HepG2 (cell line): Measurements from ENCODE around the gene TAGLN. TPM values are rescaled to one million over a fixed set of nuclear protein-coding genes. Genes with fewer than 3 reads are reported as not detected.

Experiments used
- ARNTL ChIP-seq: sonication (generic); formaldehyde crosslinking; IDR thresholded peaks from 2 replicates; pipeline ENCODE4 v1.4.0; 2020; ENCODE audit warnings: mild to moderate bottlenecking, missing genetic modification reagents
- CCDC6 ChIP-seq: sonication (generic); formaldehyde crosslinking; IDR thresholded peaks from 2 replicates; pipeline ENCODE4 v1.8.1; 2022; ENCODE audit warnings: mild to moderate bottlenecking, missing genetic modification reagents, moderate library complexity
- ETV5 ChIP-seq: IDR thresholded peaks from 2 replicates; pipeline ENCODE4 v1.6.1; 2018; ENCODE audit warnings: missing biosample characterization, missing genetic modification reagents, inconsistent platforms, borderline replicate concordance
- FOXO1 ChIP-seq: sonication (generic); formaldehyde crosslinking; IDR thresholded peaks from 2 replicates; pipeline ENCODE4 v1.4.0; 2020; ENCODE audit warnings: missing genetic modification reagents
- JUN ChIP-seq: sonication (generic); formaldehyde crosslinking; IDR thresholded peaks from 2 replicates; pipeline ENCODE4 v1.4.0; 2020; ENCODE audit warnings: mild to moderate bottlenecking, missing genetic modification reagents
- MBD4 ChIP-seq: IDR thresholded peaks from 2 replicates; pipeline ENCODE4 v1.6.1; 2012; ENCODE audit warnings: low read length, inconsistent platforms, borderline replicate concordance
- TARDBP ChIP-seq: sonication (generic); formaldehyde crosslinking; IDR thresholded peaks from 2 replicates; pipeline ENCODE4 v1.8.0; 2022; ENCODE audit warnings: mild to moderate bottlenecking, missing genetic modification reagents
- ZFP90 ChIP-seq: sonication (generic); formaldehyde crosslinking; IDR thresholded peaks from 2 replicates; pipeline ENCODE4 v1.8.0; 2022; ENCODE audit warnings: missing genetic modification reagents, mild to moderate bottlenecking, inconsistent platforms, borderline replicate concordance
- ZIK1 ChIP-seq: sonication (generic); formaldehyde crosslinking; IDR thresholded peaks from 2 replicates; pipeline ENCODE4 v1.5.0; 2020; ENCODE audit warnings: mild to moderate bottlenecking, low read depth, missing genetic modification reagents, borderline replicate concordance
- ZMYM2 ChIP-seq: sonication (generic); formaldehyde crosslinking; IDR thresholded peaks from 2 replicates; pipeline ENCODE4 v1.8.0; 2022; ENCODE audit warnings: mild to moderate bottlenecking, missing genetic modification reagents
- ZNF30 ChIP-seq: sonication (generic); formaldehyde crosslinking; IDR thresholded peaks from 2 replicates; pipeline ENCODE4 v1.5.0; 2020; ENCODE audit warnings: mild to moderate bottlenecking, missing genetic modification reagents
- ZNF460 ChIP-seq: sonication (generic); formaldehyde crosslinking; IDR thresholded peaks from 2 replicates; pipeline ENCODE4 v1.5.1; 2020; ENCODE audit warnings: missing genetic modification reagents, mild to moderate bottlenecking, borderline replicate concordance
- ZNF484 ChIP-seq: sonication (generic); formaldehyde crosslinking; IDR thresholded peaks from 2 replicates; pipeline ENCODE4 v1.5.1; 2020; ENCODE audit warnings: mild to moderate bottlenecking, low read depth, missing genetic modification reagents, borderline replicate concordance
- ZNF570 ChIP-seq: sonication (generic); formaldehyde crosslinking; IDR thresholded peaks from 2 replicates; pipeline ENCODE4 v1.4.0; 2020; ENCODE audit warnings: mild to moderate bottlenecking, missing genetic modification reagents, borderline replicate concordance
- polyA plus RNA-seq, 8 experiments: library from polyadenylated mRNA; depleted of rRNA in 3 of 8; stranded (reverse) in 7 of 8; unstranded in 1 of 8; fragments of >200 nt; fragmentation: Illumina TruSeq in 4 of 8; extraction: Trizol in 4 of 8; gene quantifications; 2 replicates each; pipeline versions ENCODE4 v1.2.1 to v1.2.3, GENCODE V29; 2011 to 2016; ENCODE audit warnings: low read depth in 4 of 8, missing spikeins in 1 of 8, mixed read lengths in 1 of 8; ENCODE audit not compliant: insufficient read depth in 1 of 8
- total RNA-seq, 5 experiments: library from RNA; depleted of rRNA; stranded (reverse); fragments of >200 nt; fragmentation: Illumina TruSeq; extraction: Trizol; gene quantifications; 2 replicates each; pipeline ENCODE4 v1.2.3, GENCODE V29; 2016; ENCODE audit warnings: low read depth in 1 of 5
- TF ChIP-seq, protein P1 (sequence below): sonication (generic); formaldehyde crosslinking; IDR thresholded peaks from 2 replicates; pipeline ENCODE4 v1.4.0; 2020; ENCODE audit warnings: missing genetic modification reagents, borderline replicate concordance
- TF ChIP-seq, protein P2 (sequence below), 2 experiments: sonication (generic) in 1 of 2; formaldehyde crosslinking in 1 of 2; IDR thresholded peaks; 2 replicates each; pipeline versions ENCODE4 v1.4.0 to v1.6.1; 2018 to 2020; ENCODE audit warnings: missing genetic modification reagents in 2 of 2, borderline replicate concordance in 1 of 2, low read depth in 1 of 2, mild to moderate bottlenecking in 1 of 2, missing biosample characterization in 1 of 2
- TF ChIP-seq, protein P3 (sequence below): sonication (generic); formaldehyde crosslinking; IDR thresholded peaks from 2 replicates; pipeline ENCODE4 v1.4.0; 2020; ENCODE audit warnings: missing genetic modification reagents, borderline replicate concordance
- TF ChIP-seq, protein P4 (sequence below): sonication (generic); formaldehyde crosslinking; IDR thresholded peaks from 2 replicates; pipeline ENCODE4 v1.5.1; 2020; ENCODE audit warnings: mild to moderate bottlenecking, missing genetic modification reagents, borderline replicate concordance
- TF ChIP-seq, protein P5 (sequence below): sonication (generic); formaldehyde crosslinking; IDR thresholded peaks from 2 replicates; pipeline ENCODE4 v1.4.0; 2020; ENCODE audit warnings: missing genetic modification reagents
- TF ChIP-seq, protein P6 (sequence below): sonication (generic); formaldehyde crosslinking; IDR thresholded peaks from 2 replicates; pipeline ENCODE4 v1.5.0; 2020; ENCODE audit warnings: mild to moderate bottlenecking, missing genetic modification reagents, moderate library complexity

Gene TAGLN
- total and polyA plus RNA-seq, 2 of the 13 experiments (the other 11 are each of a cell fraction or from before 2014, with no cell fraction given), result 12.6 to 75.4 TPM

DNA sequence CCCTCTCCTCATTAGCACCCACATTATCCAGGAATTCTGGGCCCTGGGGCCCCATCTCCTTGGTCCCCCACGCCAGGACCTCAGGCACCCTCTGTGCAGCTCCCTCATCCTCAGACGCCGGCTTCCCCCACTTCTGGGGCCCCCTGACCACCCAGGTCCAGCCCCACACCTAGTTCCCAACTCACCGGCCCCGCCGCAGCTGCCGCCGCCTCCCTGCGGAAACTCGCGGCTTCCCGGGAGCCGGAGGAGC is 32.6 kb downstream of the TAGLN start, which contains the start of gene PCSK7 (continued):
- TF ChIP-seq, protein P1, sequence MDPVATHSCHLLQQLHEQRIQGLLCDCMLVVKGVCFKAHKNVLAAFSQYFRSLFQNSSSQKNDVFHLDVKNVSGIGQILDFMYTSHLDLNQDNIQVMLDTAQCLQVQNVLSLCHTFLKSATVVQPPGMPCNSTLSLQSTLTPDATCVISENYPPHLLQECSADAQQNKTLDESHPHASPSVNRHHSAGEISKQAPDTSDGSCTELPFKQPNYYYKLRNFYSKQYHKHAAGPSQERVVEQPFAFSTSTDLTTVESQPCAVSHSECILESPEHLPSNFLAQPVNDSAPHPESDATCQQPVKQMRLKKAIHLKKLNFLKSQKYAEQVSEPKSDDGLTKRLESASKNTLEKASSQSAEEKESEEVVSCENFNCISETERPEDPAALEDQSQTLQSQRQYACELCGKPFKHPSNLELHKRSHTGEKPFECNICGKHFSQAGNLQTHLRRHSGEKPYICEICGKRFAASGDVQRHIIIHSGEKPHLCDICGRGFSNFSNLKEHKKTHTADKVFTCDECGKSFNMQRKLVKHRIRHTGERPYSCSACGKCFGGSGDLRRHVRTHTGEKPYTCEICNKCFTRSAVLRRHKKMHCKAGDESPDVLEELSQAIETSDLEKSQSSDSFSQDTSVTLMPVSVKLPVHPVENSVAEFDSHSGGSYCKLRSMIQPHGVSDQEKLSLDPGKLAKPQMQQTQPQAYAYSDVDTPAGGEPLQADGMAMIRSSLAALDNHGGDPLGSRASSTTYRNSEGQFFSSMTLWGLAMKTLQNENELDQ, result no peak
- TF ChIP-seq, protein P2, sequence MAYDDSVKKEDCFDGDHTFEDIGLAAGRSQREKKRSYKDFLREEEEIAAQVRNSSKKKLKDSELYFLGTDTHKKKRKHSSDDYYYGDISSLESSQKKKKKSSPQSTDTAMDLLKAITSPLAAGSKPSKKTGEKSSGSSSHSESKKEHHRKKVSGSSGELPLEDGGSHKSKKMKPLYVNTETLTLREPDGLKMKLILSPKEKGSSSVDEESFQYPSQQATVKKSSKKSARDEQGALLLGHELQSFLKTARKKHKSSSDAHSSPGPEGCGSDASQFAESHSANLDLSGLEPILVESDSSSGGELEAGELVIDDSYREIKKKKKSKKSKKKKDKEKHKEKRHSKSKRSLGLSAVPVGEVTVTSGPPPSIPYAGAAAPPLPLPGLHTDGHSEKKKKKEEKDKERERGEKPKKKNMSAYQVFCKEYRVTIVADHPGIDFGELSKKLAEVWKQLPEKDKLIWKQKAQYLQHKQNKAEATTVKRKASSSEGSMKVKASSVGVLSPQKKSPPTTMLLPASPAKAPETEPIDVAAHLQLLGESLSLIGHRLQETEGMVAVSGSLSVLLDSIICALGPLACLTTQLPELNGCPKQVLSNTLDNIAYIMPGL (CRISPR knock-in tag; IDR thresholded peaks at IDR 0.05; ENCODE audit: borderline replicate concordance in 1 of 2, low read depth in 1 of 2), result peak in 1 of 2 experiments; percentile 47; a peak in 1 of 4 replicates
- no peak for TF ChIP-seq ARNTL (CRISPR knock-in tag)
- TF ChIP-seq ZFP90, result no peak
- TF ChIP-seq, protein P3, sequence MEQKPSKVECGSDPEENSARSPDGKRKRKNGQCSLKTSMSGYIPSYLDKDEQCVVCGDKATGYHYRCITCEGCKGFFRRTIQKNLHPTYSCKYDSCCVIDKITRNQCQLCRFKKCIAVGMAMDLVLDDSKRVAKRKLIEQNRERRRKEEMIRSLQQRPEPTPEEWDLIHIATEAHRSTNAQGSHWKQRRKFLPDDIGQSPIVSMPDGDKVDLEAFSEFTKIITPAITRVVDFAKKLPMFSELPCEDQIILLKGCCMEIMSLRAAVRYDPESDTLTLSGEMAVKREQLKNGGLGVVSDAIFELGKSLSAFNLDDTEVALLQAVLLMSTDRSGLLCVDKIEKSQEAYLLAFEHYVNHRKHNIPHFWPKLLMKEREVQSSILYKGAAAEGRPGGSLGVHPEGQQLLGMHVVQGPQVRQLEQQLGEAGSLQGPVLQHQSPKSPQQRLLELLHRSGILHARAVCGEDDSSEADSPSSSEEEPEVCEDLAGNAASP, result no peak
- TF ChIP-seq ZNF460 (CRISPR knock-in tag), result no peak
- no peak for TF ChIP-seq JUN
- TF ChIP-seq CCDC6 (CRISPR knock-in tag), result no peak
- no peak for TF ChIP-seq ZNF570
- TF ChIP-seq, protein P4, sequence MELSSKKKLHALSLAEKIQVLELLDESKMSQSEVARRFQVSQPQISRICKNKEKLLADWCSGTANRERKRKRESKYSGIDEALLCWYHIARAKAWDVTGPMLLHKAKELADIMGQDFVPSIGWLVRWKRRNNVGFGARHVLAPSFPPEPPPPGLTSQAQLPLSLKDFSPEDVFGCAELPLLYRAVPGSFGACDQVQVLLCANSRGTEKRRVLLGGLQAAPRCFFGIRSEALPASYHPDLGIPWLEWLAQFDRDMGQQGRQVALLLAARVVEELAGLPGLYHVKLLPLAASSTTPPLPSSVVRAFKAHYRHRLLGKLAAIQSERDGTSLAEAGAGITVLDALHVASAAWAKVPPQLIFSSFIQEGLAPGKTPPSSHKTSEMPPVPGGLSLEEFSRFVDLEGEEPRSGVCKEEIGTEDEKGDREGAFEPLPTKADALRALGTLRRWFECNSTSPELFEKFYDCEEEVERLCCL, result no peak
- no peak for TF ChIP-seq TARDBP (CRISPR knock-in tag)
- TF ChIP-seq ZIK1 (CRISPR knock-in tag), result no peak
- TF ChIP-seq, protein P5, sequence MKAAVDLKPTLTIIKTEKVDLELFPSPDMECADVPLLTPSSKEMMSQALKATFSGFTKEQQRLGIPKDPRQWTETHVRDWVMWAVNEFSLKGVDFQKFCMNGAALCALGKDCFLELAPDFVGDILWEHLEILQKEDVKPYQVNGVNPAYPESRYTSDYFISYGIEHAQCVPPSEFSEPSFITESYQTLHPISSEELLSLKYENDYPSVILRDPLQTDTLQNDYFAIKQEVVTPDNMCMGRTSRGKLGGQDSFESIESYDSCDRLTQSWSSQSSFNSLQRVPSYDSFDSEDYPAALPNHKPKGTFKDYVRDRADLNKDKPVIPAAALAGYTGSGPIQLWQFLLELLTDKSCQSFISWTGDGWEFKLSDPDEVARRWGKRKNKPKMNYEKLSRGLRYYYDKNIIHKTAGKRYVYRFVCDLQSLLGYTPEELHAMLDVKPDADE (CRISPR knock-in tag), result no peak
- TF ChIP-seq, protein P6, sequence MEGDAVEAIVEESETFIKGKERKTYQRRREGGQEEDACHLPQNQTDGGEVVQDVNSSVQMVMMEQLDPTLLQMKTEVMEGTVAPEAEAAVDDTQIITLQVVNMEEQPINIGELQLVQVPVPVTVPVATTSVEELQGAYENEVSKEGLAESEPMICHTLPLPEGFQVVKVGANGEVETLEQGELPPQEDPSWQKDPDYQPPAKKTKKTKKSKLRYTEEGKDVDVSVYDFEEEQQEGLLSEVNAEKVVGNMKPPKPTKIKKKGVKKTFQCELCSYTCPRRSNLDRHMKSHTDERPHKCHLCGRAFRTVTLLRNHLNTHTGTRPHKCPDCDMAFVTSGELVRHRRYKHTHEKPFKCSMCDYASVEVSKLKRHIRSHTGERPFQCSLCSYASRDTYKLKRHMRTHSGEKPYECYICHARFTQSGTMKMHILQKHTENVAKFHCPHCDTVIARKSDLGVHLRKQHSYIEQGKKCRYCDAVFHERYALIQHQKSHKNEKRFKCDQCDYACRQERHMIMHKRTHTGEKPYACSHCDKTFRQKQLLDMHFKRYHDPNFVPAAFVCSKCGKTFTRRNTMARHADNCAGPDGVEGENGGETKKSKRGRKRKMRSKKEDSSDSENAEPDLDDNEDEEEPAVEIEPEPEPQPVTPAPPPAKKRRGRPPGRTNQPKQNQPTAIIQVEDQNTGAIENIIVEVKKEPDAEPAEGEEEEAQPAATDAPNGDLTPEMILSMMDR (CRISPR knock-in tag), result no peak
- TF ChIP-seq FOXO1 (CRISPR knock-in tag), result no peak
- TF ChIP-seq ZMYM2 (CRISPR knock-in tag), result no peak
- no peak for TF ChIP-seq MBD4
- peak; percentile 5; the same call in 1 of the 2 replicates for TF ChIP-seq ETV5 (CRISPR knock-in tag)
- no peak for TF ChIP-seq ZNF30
- TF ChIP-seq ZNF484, result no peak
